GM19351 (cell line): ENCODE measurements around the gene DNAH5.
"Not testable (repeated sequence)": the region's sequence is repeated elsewhere in the genome, so short reads cannot be mapped to it uniquely, and the experiment has no call there.

Experiments used
- ATAC-seq: cut with Tn5 transposase; IDR thresholded peaks from one replicate; pipeline ENCODE4 v1.9.1; 2021; ENCODE audit warnings: mild to moderate bottlenecking, moderate library complexity; ENCODE audit not compliant: unreplicated experiment

Gene DNAH5

DNA sequence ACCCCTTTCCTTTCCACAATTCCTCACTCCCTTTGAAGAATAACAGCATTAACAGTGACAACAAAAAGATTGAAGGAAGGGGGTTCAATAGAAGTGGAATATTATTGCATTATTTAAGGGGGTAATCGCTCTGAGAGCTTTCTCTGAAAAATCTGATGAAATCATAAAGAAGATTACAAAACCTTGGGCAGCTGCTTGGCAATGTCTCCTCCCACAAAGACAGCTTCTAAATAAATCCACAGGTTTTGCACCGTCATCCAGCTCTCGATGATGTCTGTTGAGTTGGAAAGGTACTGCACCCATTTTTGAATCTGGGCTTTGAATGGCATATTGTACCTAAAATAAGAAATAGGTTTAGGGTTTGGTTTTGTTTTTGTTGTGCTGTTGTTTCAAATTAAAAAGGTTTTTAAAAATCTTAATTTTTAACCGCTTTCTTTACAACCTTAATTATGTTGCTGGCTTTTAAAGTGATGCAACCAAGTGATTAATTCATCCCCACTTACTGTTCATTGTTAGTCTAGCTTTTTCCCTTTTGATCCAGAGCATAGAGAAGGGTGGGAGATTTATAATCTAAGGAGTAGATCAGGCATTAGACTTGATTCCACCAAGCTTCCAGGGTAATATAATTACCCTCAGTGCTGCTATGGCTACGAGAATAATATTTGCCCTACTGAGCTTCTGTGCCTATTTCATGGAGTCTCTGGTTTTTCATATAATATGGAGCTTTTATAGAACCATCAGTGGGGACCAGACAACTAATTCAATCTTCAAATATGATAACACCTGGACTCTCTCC is 85.0 kb downstream of the DNAH5 start:
- ATAC-seq: no peak

DNA sequence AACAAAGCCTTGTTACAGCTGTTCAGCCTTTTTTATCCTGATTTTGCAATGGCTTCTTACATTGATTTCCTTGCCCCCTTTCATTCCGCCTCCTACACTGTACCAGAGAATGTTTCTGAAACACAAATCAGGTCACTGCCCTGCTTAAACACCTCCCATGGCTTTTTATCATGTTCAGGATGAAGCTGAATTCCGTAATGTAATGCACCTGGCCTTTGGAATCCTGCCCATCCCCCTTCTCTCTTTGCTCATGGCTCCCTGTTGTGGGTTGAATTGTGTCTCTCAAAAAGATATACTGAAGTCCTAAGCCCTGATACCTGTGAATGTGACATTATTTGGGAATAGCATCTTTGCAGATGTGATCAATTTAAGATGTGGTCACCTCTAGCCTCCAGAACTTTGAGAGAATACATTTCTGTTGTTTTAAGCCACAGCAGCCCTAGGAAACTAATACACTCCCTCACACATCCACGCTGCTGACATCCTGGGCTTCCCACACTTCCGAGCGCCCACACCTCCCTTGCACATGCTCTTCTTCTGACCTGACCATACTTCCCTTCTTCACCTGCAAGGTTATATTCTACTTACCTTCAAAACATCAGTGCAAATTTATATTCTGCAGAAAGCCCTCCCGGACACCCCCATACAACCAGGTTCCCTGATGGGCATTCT is 101.2 kb downstream of the DNAH5 start:
- no peak for ATAC-seq

DNA sequence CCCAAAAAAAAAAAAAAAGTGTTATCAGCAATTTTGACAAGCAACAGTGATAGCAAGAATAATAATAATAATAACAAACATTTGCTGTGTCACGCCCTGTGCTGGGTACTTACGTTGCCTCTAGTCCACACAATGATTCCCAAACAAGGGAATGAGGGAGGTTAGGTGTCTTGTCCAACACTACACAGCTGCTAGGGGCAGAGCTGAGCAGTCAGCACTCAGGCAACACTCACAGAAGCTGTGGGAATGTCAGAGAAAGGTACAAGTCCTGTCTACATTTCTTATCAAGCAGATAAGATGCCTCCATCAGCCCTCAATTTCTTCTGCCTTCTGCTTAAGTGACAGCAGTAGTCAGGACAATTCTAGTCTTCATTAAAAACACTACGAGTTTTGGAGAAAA is 111.0 kb downstream of the DNAH5 start:
- no peak for ATAC-seq

DNA sequence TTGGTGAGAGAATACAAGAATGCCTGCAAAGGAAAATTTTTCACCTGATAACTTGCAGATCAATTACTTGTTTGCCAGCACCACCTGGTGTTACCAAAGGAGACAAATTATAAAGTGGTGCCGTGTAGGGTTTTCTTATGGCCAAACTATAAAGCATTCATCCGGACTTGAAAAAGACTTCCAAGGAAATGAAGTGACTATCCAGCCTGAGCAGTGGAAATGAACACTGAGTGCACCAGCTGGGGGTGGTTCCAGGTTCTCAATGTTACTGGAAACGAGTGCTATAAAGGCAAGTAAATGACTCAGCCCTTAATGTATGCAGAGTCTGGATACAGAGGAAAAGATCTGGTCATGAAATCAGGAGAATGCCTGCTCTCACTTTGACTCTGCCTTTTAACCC is 113.1 kb downstream of the DNAH5 start:
- no peak for ATAC-seq

DNA sequence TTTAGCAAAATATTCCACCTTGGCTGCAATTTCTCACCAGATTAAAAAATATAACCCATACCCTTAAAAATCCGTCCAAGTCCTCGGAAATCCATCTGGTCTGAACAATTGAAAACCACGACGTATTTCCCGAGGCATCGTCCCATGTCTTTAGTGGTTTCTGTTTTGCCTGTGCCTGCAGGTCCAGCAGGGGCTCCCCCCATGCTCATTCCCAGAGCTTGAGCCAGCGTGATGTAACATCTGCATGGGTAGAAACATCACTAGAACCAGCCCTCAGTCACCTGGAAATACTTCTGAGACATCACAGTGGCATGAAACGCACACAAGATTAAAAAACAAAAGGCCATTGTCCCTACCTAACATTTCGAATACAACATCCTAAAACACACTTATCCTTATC is 114.0 kb downstream of the DNAH5 start:
- ATAC-seq: no peak

DNA sequence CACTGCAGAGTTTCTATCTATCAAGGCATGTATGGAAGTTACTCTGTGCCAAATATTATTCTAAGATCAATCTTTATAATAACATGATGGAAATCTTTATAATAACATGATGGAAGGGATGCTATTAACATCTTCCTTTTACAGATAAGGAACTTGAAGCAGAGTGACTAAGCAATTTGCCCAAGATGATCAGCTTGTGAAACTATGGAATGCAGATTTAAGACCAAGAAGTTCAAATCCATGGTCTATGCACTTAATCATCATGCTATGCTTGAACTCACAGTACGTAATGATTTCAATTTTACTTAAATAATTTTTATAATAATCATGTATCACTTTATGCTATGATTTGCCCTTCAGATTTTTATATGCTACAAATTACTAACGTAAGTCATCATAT is 123.1 kb downstream of the DNAH5 start:
- no peak for ATAC-seq

DNA sequence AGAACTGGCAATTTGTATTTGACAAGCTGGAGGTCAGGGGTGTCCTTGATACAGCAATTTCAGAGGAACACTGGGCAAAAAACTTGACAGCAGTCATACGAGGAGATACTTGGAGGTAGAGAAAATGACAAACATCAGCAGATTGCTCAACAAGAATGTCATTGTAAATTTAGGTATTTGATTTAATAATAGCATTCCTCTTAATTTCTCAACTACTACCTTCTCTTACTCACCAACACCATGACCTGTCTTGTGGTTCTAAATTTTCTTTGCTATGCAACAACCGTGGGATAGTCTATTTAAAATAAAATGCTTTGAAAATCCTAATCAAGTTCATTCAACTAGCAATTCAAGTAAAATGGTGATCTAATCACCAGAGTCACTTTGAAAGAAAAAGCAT is 128.4 kb downstream of the DNAH5 start:
- ATAC-seq: no peak

DNA sequence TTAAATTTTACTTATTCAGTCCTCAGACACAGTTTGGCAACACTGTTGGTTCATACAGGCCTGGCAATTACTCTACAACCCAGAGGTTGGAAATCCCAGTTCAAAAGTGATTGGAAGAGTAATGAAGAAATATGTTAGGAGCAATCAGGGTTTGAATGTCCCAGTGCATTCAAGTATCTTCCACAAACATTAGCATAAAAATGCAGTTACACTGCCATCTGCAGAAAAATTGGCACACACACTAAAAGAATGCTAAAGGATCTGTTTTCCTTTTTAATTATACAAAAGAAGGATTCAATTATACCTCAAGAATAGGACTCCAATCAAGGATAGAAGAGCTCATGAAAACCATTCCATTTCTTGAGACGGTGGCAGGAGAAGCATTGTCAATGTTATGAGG is 130.2 kb downstream of the DNAH5 start:
- ATAC-seq: no peak

DNA sequence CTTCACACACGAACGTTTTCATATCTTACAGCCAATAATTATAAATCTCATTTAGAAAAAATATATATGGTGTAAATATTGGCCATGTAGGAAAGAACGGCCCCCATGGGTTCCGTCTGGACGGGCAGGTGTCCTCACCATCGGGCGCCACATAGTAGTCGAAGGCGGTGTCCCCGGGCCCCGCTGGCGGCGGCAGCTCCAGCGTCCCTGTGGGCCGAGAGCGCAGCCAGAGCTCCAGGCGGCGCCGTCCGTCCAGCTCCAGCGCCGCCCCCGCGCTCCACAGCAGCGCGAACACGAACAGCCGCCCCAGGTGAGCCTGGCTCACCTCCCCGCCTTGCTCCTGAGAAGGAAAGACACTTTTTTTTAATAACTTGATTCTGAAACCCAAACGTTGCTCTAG is 134.6 kb downstream of the DNAH5 start:
- ATAC-seq: no peak

DNA sequence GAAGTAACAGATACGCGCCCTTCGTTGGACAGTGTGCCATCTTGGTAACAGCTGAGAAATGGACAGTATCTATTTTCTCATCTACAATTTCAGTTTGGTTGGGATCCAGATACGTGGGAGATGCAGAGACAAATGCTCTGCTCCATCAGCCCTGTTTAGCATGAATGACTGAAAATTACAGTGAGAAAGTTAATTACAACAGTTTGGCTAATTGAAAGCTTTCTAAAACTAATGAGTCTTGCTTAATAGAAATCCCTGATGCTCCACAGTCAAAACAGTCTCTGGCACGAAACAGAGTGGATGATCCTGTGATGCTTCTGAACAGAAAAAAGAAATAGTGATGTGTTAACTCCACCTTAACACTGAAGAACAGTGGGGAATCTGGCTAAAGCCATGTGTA is 140.2 kb downstream of the DNAH5 start:
- ATAC-seq: no peak

DNA sequence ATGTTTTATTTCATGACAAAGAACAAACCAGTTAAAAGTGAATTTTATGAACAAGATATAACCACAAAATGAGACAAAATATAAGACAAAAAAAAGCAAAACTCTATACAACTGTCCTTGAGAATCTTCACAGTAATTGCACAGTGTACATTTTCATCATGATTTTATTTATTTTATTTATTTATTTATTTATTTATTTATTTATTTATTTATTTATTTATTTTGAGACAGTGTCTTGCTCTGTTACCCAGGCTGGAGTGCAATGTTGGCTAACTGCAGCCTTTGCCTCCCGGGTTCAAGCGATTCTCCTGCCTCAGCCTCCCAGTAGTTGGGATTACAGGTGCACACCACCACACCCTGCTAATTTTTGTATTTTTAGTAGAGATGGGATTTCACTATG is 145.9 kb downstream of the DNAH5 start:
- not testable (repeated sequence) for ATAC-seq

DNA sequence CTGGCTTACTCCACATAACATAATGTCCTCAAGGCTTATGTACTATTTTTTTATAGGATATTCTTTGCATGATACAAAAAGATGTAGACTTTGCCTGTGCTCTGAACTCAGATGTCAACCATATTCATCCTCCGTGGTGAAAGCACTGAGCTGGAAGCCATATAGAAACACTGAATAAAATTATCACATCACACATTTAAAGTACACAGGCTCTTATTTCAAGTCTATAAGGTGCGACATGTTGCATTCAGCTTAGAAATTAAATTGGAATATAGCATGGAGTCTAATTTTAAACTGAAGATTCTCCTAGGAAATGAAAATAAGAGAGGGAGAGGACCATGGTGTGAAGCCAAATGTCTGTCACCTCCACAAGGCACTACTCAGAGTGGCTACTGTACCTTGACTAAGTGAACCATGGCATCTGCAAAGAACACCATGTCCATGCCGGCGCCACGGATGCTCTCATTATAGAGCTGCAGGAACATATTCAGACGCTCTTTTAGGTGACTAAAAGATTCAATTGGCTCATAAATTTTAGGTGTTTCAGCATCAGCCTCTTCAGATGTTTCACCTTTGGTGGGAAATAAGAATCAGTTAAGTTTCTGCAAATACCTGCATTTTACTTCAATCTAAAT is 158.6 kb downstream of the DNAH5 start:
- ATAC-seq: no peak

DNA sequence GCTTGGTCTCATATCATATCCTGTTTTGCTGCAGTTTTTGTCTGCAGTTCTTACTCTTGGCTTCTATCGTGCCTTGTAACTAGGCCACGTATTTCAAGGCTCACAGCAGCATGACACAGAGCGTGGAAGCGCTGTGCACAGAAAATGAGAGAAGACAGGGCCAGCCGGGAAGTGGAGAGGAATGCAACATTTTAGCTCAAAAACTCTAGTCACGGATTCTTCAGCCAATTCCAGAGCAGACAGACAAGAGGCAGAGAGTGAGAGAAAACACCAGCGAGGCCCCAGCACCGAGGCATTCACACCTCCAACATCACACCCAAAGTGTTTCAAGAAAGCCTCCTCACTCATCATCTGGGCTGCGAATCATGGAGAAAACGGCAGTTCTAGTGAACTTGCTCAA is 160.8 kb downstream of the DNAH5 start:
- ATAC-seq: no peak

DNA sequence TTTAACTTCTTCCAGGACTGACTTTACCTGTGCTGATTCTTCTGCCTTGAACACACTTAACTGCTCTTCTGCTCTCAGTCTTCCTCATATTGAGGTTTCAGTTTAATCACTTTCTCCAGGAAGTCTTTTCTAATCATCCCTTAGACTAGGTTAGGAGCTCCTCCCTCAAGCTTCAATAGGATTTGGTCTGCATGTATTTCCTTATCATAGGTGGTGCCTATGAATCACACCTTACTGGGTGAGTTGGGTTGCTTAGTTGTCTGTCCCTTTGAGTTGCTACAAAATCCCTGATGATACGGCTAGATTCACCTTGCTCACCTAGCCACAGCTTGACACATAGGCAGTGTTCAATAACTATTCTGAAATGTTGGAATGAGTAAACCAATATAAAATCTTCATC is 164.4 kb downstream of the DNAH5 start:
- no peak for ATAC-seq

DNA sequence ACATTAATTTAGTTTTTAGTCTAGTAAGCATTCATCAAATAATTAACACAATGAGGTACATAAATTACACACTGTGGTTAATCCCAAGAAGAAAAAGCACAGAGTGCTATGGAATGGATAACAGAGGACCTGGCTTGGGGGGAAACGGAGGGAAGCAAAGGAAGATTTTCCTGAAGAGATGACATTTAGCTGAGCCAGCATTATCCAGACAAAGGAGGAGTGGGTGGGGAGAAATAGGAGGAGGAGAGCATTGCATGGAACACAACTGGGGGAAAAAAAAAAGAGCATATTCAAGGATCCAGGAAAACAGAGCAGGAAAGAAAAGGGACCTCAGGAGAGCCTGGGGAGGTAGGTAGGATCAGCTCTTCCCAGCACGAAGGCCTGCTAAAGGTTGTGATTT is 170.8 kb downstream of the DNAH5 start:
- ATAC-seq: no peak

DNA sequence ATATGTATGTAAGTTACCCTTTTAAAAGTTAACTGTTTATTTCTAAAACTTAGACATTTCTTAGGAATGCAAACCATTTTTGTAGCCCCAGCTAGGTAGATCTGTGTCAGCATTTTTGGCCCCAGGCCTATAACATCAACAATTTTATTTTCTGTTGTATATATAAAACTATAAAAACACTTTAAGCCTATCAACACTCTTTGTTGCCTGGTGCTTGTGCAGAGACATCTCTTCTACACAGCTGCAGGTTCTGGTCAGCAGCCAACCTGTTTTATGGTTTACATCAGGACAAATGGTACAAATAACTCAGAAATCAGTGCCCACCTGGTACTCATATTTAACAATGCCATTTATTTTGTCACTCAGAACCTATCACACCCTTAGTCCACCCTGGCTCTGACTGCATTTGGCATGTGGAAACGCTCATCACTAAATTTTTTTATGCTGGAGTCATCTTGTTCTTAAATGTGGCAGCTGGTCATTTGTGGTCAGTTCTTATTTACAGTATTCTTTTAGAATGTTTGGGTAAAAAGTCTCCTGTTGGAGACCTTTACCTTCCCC is 173.4 kb downstream of the DNAH5 start:
- ATAC-seq: no peak

DNA sequence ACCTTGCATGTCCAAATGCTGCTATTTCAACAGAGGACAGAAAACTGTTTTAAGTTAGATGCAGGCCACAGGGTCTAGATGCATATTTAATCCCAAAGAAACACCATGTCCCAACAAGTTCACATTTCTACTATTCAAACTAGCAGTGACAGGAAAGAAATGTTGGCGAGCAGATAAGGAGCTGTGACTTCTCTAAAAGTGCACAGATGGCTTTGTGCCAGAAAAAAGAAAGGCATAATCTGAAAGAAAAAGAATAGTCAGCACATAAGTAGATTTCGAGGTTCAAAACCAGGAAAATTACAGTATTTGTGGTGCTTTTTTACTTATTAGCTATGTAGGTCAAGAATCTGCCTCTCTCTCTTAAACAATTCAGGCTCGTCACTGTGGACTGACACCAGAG is 178.3 kb downstream of the DNAH5 start:
- ATAC-seq: no peak

DNA sequence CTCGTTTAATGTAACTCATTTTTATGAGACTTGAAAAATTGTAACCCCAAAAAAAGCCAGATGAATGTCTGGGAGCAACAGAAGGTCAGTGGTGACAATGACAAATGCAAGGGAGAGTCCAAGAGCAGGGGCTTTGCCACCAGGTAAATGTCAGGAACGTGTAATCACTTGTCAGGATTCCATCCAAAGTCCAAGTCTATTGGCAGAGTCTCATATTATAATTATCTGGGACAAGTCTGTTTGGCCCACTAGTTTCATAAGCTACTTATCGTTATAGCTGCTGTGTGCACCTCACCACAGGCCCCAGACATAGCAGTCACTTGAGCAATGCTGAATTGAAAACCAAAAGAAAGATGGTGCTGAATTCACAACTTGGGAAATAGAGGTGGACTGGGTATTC is 180.8 kb downstream of the DNAH5 start:
- no peak for ATAC-seq

DNA sequence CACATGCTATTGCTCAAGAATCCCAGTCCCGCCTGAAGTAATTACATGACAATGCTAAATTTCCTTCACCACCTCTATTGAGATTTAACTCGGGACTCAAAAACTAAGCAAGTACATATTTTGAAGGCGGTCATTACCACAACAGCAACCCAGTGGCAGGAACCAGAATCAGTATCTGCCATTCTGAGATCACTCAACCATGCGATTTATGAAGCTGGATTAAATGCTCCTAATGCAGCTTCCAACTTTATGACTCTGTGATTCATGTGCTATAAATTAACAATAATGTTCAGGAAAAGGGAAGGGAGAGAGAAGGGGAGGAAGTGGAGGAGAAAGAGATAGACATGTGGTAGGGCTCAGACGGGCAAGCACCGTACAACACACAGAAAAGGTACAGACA is 194.7 kb downstream of the DNAH5 start:
- no peak for ATAC-seq

DNA sequence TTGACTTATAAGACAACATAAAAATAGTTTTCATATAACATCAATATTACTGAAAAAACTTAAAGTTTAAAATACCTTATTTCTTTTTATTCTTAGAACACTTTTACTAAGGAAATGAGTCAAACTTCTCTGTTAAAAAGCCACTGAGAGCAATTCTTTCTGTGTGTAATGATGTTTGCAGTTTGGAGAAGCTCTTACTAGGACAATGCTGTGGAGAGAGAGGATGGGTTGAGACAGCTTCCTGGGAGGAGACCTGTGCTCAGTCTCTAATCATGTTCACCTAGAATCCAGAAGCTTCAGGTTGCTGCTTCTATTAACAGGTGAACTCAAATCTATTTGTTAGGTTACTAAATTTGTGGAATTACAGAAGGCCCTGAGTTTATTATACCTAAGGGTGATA is 198.5 kb downstream of the DNAH5 start:
- ATAC-seq: no peak

DNA sequence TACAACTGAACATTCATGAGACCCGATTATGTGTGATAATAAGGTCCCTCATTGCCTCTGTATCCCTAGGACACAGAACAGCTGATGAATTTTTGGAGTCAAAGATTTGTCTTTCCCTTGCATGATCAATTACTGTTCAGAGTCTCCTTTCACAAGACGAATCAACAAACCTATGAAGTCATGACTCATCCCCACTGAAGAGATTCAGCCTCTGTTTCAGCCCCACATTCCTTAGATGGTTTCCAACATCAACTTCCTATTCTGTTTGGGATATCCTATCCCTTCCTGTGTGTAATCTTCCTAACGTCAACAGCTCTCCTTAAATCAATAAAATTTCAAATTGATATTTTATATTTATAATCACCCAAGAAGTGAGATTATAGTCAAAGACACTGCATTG is 199.0 kb downstream of the DNAH5 start:
- ATAC-seq: no peak

DNA sequence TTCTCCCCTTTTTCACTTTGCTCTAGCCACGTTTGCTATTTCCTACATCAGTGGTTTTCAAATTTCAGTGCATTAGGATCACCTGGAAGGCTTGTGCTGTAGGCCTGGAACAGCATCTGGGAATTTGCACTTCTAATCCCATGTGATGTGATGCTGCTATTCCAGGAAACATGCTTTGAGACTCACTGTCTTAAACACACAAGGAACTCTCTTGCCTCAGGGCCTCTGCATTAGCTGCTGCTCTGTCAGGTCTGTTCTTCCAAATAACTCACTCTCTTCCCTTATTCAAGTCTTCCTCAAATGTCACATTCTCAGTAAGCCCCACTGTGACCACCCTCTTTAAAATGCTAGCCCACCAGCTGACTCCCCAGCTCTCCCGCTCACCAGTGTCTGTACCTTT is 204.0 kb downstream of the DNAH5 start:
- ATAC-seq: no peak
